Forelimb muscle (tissue), 1 donor: ENCODE results near the gene AQP6. TPM values are rescaled to one million over a fixed set of nuclear protein-coding genes. Genes with fewer than 3 reads are reported as not detected.

Experiments
- DNase-seq: peaks from one replicate; pipeline ENCODE4 v3.0.0-alpha.2; 2013; ENCODE audit warnings: low read depth
- polyA plus RNA-seq: library from polyadenylated mRNA; unstranded; fragments of 120-200 nt; gene quantifications from one replicate; pipeline ENCODE4 v1.2.1, GENCODE V29; 2013; ENCODE audit not compliant: insufficient read length

The AQP6 gene
- polyA plus RNA-seq, 1 donor: 0.14 TPM

DNA sequence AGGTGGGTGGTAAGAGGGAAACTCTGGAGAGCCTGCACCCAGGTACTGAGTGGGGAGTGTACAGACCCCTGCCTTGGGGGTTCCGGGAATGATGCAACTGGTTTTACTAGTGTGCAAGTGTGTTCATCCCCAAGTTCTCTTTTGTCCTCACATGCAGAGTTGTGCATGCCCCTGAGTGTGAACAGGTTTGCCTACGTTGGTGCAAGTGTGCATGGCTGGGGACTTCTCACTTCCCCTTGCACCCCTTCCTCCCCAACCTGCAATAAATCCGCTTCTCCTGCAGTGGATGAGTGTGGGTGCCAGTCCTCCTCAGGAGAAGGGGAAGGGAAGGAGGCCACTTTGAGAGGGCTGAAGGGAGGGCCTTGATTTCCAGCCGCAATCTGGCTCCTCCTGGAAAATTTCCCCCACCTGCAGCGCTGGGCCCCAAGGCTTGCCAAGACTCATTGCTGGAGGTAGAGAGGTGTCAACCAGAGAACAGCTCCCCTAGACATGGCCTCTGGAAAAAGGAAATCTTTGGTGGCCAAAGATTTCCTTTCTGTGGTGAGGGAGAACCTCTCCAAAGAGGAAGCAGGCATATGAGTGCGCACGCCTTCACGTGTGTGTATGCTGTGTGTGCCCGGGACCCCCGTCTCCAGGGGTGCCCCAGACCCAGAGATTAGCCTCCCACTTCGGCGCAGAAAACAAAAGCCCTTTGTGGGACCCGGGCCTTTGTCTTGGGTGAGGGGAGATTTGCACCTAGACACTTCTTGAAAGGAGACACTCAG lies 16.7 kb upstream of the AQP6 start:
- DNase-seq: no peak

DNA sequence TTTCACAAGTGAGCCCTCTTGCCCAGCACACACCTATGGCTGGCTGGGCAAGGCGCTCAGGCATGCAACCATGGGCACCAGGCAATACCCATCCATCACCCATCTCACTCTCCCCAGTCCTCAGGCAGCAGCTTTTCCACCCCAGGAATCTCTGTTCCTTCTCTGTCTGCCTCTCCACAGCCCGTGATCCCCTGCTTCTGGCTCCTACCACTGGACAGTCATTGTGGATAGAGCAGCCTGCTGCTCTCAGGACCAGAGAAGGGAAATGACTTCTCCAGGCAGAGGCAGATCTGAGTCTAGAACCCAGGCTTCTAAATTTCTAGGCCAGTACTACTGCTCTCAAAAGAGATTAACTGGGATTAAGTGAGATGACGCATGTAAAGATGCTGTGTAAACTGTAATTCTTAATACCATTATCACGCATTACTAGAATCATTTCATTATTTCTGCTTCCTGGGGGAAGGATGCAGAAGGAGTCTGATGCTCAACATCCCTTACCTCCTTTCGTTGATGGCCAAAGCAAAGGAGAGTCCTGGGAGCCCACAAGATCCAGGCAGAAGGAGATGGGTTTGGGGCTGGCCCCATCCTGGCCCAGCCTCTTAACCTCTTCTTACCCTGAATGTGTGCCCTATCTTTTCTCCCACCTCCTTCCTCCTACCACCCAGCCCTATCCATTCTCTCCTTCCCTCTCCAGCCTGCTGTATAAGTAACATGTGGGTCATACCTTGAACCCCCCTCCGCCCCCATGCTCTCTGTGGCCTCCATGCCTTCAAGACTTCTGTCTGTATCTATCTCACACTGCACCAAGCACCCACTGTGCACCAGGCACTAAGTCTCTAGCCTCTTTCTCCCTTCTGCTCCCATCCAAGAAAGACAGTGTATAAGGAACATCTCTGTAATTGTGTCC lies 15.8 kb upstream of the AQP6 start:
- DNase-seq: no peak

DNA sequence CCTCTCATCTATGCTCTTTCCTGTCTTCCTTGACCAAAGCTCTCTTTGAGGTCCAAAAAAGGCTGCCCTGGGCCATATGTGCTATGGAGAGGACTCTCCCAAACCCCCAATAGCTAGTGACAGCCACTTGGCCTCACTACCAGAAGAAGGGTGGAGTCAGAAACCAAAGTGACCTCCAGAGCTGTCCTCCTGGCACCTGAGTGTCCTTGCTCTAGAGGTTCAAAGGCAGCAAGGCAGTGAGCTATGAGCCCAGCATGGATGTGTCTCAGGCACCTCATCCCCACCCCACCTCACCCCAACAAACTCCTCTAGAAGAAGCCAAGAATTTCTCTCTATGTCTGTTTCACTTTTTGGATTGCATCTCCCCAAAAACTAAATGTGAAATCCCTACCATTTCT lies 15.2 kb upstream of the AQP6 start:
- DNase-seq: no peak

DNA sequence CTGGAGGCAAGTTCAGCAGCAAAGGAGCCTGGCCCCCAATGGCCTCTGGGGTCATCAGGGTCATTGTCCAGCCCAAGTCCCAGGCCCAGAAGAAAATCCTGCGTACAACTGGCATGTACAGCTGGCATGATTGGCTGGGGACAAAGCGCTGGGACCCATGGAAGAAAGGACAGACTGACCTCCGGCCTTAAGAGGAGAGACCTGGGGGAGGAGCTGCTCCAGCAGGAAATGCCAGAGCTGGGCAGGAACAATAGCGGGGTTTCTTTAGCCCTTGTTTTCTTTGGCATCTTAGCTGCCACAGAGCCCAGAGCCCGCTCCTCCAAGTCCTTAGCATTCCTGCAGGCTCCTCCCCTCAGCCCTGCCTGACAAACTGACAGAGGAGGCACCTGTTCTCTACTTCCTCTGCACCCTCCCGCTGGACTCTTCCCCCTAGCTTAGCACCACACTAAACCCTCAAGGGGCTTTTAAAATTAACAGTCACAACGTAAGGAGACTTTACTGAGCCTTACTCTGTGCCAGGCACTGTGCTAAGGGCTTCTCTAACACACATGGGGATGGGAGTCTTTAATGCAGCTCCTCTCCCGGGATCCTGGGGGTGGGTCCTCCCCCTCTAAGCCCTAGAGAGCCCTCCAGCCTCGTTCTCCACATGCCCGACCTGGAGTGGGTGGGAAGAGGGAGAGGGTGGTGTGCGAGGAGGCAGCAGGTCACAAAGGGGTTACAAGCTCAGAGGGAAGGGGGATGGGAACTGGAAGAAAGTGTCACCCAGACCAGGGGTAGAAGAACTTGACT lies 12.9 kb upstream of the AQP6 start:
- no peak for DNase-seq

DNA sequence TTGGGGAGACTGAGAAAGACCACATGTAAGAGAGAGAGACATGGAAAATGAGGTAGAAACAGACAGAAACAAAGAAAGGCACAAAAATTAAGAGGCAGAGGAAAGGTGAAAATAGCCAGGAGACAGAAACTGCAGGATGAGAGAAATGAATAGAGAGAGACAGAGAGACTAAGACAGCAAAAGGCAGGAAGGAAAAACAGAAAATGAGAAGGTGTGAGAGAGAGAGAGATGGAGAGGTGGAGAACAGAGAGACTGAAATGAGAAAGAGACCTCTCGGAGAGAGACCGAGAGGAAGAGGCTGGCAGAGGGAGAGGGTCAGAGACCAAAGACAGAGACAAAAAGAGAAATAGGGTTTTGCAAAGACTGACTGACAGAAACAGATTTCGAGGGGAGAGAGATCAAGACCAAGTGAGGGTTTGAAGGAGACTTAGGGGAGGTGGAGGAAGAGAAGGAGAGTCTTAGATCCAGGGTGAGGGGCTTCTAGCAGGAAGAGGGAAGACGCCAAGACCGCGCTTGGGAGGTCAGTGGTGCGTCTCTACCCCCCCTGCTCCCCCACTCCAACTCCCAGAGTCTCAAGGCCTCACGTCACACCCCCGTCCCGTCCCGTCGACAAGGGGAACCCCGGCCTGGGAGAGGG lies 12.2 kb upstream of the AQP6 start:
- no peak for DNase-seq

DNA sequence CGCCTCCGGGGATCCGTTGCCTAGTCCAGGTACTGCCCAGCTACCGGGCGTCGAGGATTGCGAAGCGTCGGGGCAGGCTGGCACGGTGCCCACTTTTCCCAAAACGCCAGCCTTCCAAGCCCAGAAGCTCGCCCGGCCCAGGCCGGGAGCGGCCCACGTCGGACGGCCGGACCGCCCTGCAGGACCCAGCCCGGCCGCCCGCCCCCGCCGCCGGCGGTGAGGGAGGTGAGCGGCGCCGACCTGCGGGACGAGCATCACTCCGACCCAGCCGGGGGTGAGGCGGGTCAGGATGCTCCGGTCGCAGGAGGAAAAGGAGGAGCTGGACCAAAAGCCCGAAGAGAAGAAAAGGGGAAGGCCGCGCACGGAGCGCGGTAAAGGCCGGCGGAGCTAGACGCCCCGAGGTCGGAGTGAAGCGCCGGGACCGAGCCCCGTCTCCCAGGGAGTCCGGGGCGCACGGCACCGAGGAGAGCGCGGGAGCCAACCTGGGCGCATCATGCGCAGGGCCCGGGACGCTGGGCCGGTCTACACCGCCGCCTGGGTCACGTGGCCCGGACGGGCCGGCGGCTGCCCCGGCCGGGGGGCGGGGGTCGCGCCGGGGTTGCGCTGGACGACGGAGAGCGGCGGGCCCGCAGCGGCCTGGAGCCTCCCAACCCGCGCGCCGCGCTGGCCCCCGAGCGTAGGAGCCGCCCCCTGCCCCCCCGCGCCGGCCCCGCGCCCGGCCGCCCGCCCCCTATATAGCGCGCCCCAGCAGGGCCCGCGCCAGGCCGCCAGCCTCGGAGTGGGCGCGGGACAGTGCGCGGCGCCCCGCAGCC lies 11.4 kb upstream of the AQP6 start, which contains the start of gene AQP5:
Gene AQP5, plus strand, starts transcription at position 762 of the 812 bp plus-strand sequence. CDS start 146 bp downstream, outside the sequence.
- DNase-seq: no peak

DNA sequence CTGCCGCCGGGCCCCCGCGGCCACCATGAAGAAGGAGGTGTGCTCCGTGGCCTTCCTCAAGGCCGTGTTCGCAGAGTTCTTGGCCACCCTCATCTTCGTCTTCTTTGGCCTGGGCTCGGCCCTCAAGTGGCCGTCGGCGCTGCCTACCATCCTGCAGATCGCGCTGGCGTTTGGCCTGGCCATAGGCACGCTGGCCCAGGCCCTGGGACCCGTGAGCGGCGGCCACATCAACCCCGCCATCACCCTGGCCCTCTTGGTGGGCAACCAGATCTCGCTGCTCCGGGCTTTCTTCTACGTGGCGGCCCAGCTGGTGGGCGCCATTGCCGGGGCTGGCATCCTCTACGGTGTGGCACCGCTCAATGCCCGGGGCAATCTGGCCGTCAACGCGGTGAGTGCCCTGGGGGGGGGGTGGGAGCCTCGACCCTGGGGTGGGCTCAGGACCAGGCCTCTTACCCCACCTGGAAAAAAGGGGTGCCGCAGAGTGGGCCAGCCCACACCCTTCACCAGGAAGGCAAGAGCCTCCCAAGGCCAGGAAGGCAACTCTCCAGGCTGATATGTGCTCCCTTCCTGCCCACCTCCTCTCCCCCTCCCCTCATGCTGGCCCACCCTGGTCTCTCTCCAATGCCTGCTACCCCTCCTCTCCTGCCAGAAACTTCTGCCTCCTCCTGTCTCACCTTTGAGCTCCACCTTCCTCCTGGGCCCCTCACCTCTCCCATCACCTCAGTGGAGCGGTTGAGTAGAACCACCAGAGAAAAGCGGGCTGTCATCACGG lies 10.6 kb upstream of the AQP6 start:
- DNase-seq: no peak

DNA sequence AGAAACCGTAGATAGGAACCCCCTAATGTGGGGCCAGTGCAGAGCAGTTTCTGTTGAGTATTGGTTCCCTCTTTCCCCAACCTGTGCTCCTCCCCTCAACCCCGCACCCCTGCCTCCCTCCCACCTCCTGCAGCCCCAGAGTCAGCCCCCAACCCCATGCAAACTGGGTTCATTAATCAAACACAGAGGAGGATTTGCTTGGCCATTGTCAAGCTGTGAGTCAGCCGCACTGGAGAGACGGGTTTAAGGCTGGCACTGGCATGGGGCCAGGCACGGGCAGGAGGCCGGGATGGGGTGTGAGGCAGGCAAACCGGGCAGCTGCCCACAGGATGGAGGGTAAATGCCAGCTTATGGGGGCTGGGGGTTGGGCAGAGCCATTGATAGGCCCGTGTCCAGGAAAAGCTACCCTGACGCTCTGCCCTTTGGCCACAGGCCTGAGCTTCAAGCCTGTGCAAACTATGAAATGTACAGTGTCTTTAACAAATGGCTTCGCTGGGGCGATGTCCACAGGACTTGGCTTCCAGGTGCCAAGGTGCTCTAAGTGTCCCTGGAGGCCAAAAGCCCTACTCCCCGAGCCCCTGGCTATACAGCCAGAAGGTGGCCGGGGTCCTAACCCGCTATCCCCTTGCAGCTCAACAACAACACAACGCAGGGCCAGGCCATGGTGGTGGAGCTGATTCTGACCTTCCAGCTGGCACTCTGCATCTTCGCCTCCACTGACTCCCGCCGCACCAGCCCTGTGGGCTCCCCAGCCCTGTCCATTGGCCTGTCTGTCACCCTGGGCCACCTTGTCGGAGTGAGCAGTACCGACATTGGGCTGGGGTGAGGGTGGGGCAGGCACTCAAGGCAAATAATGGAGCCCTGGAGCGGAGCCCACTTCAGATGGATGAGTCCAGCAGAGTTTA lies 9.6 kb upstream of the AQP6 start:
- no peak for DNase-seq

DNA sequence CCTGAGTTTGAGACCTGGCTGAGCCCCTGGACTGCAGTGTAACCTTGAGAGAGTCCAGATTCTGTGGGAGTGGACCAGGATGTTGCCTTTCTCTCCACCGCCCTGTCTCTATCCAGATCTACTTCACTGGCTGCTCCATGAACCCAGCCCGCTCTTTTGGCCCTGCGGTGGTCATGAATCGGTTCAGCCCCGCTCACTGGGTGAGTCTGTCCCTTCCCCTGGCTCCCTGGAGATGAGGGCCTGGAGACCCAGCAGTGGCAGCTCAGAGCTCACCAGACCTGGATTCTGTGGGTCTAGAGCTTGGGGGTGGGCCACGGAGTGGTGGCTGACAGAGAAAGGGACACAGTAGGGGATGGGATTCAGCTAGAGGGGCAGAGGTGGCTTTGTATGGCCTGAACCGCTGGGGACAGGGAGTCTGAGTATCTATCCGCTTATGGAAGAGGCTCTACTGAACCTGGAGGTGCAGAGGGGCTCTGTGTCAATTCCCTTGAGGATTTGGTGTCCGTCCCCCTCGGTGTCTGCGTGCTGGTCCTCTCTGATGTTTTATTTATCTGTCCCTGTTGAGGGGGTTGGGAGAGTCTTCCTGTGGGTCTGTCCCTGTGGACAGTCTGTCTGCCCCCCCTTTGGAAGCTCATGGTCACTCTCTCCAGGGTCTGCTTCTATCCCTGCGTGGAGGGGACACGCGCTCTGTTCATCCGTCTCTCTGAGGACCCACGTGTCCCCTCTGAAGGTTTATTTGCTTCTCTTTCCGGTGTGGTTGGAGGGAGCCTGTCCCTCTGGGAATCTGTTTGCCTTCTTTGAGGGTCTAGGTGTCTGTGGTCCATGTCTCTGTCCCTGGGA lies 8.6 kb upstream of the AQP6 start:
- DNase-seq: no peak

DNA sequence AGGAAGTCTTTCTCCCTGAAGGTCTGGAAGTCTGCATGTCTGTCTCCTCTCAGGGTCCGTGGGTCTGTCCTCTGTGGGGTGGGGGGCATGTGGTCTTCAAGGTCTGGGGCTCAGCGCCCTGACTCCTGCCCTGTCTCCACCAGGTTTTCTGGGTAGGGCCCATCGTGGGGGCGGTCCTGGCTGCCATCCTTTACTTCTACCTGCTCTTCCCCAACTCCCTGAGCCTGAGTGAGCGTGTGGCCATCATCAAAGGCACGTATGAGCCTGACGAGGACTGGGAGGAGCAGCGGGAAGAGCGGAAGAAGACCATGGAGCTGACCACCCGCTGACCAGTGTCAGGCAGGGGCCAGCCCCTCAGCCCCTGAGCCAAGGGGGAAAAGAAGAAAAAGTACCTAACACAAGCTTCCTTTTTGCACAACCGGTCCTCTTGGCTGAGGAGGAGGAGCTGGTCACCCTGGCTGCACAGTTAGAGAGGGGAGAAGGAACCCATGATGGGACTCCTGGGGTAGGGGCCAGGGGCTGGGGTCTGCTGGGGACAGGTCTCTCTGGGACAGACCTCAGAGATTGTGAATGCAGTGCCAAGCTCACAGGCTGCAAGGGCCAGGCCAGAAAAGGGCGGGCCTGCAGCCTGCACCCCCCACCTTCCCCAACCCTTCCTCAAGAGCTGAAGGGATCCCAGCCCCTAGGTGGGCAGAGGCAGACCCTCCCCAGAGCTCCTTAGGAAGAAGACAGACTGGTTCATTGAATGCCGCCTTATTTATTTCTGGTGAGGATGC lies 7.7 kb upstream of the AQP6 start:
- no peak for DNase-seq

DNA sequence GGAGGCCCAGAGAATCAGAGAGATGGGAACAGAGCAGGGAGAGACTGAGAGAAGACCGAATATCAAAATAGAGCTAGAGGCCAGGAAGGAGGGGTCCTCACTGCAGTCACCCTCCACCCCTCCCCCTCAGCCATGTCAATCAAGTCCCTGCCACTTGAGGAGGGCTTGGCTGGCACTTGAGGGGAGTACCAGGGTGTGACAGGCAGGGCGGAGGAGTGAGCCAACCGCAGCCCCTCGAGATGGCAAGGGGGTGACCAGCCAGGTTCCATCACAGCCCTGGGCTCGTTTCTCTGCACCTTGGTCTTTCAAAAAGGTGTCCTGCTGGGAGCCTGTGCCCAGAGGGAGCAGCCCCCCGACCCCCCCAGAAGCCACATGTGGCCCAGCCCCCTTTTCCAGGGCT lies 6.9 kb upstream of the AQP6 start:
- DNase-seq: no peak

DNA sequence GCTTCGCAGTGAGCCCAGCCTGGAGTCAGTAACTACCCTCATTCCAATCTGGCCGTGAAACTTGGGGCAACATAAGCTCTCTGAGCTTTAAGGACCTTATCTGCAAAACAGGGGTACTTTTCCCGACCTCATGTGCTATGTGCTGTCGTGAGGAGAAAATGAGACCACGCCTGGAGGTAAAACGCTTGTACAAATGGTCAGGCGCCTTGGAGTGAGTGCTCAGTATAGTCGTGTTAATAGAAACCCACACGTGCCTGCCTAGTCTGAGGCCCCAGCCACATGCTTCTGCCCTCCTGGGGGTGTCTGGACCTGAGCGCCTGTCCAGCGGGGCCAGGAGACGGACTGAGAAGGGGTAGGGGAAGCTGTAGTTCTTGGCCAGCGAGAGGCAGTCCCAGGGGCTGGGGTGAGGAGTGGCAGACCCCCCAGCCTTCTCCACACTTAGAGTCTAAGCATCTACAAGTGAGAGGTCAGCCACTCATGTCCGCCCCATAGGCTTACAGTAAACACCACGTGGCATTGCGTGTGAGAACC lies 6.2 kb upstream of the AQP6 start:
- no peak for DNase-seq

DNA sequence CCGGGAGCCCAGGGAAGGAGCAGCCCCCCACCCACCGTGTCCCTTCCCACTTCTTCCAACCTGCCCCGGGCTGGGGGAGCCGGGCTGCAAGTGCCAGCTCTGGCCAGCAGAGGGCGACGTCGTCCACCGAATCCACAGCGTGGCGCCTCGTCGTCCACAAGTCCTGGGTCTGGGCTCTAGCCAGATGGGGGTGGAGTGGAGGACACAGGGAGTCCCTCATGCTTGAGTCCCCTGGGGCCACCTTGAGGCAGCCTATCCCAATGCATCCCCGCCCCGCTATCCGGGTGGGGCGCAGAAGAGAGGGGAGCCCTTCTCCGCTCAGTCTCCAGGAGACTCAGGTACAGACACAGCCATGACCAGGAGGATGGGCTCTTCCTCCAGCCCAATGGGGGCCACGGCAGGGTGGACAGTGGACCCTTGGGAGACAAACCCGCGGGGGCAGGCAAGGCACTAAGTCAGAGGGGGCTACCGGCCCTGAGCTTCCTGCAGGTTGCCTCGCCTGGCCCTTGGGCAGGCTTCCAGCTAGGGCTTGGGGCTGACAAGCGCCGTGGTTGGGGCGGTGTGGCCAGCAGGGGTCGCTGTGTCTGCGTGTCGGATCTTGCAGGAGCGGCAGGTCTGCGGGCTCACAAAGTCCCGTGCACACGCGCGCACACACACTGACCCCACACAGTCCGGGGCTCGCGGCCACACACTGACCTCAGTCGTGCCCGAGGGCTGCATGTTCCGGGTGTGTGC lies 5.5 kb upstream of the AQP6 start:
- DNase-seq: no peak

DNA sequence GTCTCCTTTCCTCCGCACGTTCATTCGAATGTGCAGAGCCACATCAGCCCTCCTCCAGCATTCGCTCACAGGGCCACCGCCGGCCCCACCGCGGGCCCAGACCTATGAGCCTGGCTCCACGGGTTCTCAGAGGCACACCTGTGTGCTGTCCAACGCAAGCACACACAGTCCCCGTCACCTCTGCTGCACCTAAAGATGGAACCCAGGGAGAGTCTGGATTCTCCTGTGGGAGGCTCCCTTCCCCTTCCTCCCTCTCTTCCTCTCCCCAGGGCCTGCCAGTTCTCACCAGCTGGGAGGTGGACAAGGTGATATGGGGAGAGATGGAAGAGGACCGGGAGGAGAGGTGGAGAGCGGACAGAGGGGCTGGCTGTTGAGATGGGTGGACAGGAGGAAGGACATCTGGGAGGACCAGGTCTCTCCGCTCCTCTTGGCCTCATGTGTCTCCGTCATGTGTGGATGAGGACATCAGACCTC lies 4.9 kb upstream of the AQP6 start:
- DNase-seq: no peak

DNA sequence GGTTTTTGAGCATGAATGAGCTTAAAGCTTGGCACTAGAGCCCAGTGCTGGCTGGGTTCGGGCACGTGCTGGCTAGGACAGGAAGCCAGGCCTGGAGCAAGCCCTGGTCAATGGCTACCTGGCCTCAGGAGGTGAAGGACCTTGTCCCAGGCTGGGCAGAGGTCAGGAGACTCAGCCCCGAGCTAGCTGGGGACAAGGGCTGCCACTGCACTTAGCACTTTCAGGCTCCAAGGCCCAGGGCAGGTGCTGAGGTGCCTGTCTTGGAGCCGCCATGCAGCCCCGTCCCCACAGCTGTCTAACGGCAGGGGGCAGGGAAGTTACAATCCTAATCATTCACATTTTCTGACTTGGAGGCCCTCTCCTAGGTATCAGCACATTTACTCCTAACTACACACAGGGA lies 4.3 kb upstream of the AQP6 start:
- DNase-seq: no peak

DNA sequence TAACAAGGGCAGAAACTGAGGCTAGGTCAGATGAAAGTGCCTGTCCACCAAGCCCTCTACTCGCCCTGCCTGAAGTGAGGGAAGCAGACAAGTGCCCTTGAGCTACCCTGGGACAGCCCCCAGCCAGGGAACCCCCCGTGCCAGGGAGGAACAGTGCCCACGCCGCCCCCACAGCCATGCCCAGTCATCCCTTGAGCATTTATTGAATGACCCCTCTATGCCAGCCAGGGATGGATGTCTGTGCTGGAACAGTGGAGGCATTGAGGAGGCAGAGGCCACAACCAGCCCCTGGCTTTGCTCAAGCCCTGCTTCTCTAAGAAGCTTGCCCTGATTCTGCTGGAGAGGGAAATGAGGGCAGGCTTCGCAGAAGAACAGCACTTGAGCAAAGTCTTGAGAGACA lies 3.7 kb upstream of the AQP6 start:
- DNase-seq: no peak
